ENCODE data around the gene TTC17.

DNA sequence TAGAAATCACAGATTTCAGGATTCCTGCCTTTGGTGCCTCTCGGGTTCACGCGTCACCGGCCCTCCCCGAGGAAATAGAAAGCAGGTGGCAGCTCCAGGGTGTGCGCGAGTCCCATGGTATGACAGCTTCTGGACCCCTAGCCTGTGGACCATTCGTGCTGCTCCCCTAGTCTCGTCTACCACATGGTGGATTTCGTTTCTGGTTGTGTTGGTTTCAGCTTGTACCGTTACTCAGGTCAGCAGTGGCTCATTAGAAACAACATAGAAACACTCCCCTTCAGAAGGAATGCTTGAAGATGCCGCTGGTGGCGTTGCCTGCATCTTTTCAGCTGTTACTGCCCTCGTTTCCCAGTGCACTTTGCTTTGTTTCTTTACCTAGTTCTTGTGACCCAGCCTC lies 700 bp downstream of the TTC17 start:
- TF ChIP-seq EP300 (IDR thresholded peaks at IDR 0.05) = no peak
- no peak for TF ChIP-seq CTCF (IDR thresholded peaks at IDR 0.05)
- no peak for TF ChIP-seq POLR2A (IDR thresholded peaks at IDR 0.05)
